Measurements from ENCODE around the gene WNT7A.

Gene WNT7A

DNA sequence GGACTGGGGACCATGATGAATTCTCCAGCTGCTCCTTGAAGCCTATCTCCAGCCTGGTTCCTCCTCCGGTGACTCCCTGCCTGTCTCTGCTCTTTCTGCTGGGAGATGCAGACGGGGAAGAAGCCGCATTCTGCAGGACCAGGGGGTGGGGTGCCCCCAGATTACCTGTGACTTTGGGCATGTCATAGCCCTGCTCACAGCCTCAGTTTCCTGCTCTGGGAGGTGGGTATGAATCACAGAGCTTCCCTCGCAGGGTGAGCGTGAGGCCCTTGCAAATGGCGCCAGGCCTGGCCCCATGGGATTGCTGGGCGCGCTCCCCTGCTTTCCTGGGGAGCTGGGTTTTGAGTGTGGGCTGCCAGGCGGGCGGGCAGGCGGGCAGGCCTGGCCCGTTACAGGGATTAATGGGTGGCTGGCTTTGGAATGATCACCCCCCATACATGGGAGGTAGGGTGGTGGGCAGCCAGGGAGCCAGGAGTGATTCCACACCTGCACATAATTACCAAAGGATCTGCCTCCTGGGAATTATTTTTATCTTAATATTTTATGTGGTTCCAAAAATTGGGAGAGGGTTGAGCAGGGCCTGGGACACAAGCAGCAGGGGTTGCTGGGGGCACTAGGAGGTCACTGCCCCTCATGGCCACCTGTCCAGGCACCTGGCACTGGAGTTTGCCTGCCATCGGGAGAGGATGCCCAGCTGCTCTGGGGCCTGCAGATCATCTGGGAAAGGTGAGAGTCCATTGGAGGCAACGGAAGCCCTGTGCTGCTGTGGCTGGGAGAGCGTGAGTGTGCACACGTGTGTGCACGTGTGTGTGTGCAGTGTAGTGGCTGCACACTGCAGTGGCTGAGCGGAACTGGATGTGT lies 106.8 kb downstream of the WNT7A start:
- no peak for DNase-seq

DNA sequence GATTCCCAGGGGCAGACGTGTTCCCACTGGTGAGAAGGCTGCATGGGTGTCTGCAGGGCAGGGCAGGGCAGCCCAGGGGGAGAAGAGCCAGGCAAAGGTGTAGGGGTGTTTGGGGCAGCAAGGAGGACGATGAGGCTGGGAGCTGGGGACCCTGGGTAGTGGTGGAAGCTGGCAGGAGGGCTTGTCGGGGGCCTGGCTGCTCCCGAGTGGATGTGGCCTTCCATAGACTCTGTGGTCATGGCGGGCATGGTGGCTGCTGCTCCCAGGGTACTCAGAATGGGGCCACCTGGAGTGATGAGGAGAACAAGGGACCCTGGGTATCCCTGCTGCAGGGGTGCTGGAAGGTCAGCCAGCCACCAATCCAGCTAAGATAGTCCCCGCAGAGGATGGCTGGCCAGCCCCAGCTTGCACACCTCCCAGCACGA lies 107.5 kb downstream of the WNT7A start:
- DNase-seq, result no peak

DNA sequence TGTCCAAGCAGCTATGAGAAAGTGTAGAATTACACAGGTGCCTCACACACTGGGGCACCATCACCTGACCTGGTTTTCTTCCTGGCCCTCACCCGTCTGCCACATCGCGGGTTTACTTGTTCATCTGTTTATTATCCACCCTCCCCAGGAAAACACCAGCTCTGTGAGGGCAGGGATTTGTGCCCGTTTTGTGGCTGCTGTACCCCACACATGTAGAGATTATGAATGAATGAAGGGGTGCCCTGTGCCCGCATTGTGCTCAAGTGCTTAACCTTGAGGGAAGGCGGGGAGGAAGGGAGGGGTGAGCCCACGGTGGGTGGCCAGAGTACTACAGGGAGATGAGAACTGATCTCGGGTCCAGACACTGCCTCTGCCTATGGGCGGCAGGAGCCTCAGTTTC lies 108.4 kb downstream of the WNT7A start:
- DNase-seq, result no peak

DNA sequence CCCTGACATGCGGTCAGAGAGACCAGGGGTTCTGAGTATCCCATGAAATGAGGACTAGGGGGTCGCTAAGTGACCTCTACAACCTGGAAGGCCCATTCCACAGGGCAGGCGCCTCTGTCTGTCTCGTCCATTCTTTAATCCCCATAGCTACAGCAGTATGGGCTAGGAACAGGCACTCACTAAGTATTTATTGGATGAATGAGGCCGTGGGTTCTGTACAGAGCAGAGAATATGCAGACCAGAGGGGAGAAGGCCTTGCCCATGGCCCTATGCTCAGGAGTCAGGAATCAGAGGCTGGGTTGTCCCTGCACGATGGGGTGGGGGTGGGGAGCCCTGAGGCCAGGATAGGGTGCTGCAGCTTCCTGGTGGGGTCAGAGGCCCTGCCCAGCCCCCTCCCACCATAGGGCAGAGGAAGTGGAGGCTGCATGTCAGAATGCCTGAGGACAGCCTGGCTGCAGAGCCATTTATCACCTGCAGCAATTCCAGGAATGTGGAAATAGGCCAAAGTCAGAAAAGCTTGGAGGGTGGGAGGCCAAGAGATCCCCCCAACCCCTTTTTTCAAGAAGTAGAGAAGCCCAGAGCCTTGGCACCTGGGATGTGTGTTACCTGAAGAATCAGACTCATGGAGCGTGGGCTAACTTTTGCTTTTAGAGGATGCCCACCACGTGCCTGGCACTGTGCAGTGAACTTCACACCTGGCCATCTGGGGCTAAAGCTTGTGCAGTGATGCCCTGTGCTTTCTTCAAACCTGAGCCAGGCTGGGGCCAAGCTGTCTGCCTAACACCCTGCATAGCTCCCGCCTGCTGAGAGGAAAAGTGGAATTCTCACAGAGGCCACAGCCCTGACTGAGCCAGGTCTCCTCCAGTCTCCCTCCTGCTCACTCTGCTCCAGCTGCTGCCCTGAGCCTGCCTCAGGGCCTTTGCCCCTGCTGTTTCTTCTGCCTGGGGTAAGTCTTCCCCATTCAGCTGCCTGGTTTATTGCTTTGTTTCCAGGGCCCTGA lies 109.4 kb downstream of the WNT7A start:
- DNase-seq, result no peak

DNA sequence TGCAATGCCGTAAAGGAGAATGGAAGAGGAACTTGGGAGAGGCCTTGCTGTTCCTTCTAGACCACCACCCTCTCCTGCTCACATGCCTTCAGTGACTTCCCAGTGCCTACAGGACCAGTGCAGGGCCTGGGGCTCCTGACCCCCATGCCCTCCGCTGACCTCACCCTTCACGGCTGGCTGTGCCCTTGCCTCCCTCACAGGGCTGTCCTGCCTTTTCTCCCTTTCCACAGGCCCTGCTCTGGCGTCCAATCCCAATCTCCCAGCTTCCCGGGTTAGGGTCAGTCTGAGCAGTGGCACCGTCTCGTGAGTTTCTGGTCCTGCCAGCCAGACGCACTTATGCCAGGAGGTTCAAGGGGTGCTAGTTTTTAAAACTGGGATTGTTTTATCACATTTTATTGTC lies 110.4 kb downstream of the WNT7A start:
- no peak for DNase-seq

DNA sequence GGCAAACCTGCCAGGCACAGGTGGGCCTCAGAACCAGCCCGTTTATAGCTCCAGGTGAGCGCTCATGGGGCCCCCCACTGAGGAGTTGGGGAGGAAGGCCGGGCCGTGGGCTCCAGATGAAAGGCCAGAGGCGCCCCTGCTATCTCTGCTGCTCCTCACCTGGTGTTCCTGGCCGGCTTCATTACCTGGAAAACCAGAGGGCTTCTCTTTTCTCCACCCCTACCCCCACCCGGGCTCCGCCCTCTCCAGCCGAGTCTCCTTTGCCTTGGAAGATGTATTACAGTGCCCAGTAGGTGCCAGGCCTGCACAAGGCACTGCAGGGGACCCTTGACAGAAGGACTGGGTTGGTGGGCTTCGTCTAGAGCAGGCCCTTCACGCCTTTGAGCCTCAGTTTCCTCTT lies 111.4 kb downstream of the WNT7A start:
- DNase-seq, result no peak

DNA sequence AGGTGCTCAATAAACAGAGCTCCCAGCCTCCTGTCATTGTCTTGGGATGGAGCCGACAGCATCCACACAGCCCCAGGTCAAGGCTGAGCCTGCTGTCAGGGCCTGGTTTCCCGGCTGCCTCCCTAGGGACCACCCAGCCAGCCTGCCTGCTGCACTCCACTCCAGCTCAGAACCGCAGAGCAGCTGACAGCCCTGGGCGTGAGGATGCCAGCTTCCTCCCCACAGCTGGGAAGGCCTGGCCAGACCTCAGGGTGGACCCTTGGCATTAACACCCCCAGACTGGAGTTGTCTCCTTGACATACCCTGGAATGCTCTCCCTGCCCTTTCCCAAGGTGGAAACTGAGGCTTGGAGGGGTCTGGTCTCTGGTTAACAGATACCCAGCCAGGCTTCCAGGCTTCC lies 112.0 kb downstream of the WNT7A start:
- no peak for DNase-seq

DNA sequence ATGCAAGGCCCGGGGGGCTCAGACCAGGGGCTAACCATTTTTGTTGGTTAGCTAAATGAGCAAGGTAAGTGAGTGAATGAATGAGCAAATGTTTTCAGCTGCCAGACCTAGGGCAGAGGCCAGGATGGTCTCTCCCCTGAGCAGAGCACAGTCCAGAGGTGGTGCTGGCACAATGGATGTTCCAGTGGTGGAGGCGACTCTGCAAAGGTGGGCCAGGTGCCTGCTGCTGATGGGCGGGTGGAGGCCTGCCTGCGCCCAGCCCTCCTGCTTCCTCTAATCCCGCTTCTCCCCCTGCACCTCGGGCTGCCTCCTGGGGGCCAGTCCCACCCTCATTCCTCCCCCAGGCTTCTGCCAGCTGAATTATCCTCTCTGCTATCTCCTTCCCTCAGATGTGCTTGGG lies 112.8 kb downstream of the WNT7A start:
- DNase-seq, result no peak
